BLaER1 treated with 17β-estradiol and CSF1 and Interleukin-3, amounts not matched to agents 10 nM and 100 nM (cell line): ENCODE data around the gene KLHDC1.
A peak's percentile ranks its signal among the peaks of the same experiment; 100 is the strongest.

Source experiments
- H3K27ac ChIP-seq, 11 experiments: shearing (Covaris generic); formaldehyde crosslinking; 2 replicates each; pipeline ENCODE4 v1.8.1; 2022
- H3K27me3 ChIP-seq, 11 experiments: shearing (Covaris generic); formaldehyde crosslinking; 2 replicates each; pipeline ENCODE4 v1.8.1; 2022
- H3K36me3 ChIP-seq, 11 experiments: shearing (Covaris generic); formaldehyde crosslinking; 2 replicates each; pipeline ENCODE4 v1.8.1; 2022
- H3K4me1 ChIP-seq, 10 experiments: shearing (Covaris generic); formaldehyde crosslinking; 2 replicates each; pipeline ENCODE4 v1.8.1; 2022
- H3K4me2 ChIP-seq, 11 experiments: shearing (Covaris generic); formaldehyde crosslinking; 2 replicates each; pipeline ENCODE4 v1.8.1; 2022
- H3K4me3 ChIP-seq, 10 experiments: shearing (Covaris generic); formaldehyde crosslinking; 2 replicates each; pipeline ENCODE4 v1.8.1; 2022
- H3K9ac ChIP-seq, 11 experiments: shearing (Covaris generic); formaldehyde crosslinking; 2 replicates each; pipeline ENCODE4 v1.8.1; 2022
- H3K9me3 ChIP-seq, 11 experiments: shearing (Covaris generic); formaldehyde crosslinking; replicated peaks in 1 of 11; 2 replicates each; pipeline ENCODE4 v1.8.1; 2022
- H4K20me1 ChIP-seq, 11 experiments: shearing (Covaris generic); formaldehyde crosslinking; 2 replicates each; pipeline ENCODE4 v1.8.1; 2022
- Cebpa-rat ChIP-seq, 11 experiments: shearing (Covaris generic); IDR thresholded peaks; 2 replicates each; pipeline ENCODE4 v1.8.1; 2022

The KLHDC1 gene

DNA sequence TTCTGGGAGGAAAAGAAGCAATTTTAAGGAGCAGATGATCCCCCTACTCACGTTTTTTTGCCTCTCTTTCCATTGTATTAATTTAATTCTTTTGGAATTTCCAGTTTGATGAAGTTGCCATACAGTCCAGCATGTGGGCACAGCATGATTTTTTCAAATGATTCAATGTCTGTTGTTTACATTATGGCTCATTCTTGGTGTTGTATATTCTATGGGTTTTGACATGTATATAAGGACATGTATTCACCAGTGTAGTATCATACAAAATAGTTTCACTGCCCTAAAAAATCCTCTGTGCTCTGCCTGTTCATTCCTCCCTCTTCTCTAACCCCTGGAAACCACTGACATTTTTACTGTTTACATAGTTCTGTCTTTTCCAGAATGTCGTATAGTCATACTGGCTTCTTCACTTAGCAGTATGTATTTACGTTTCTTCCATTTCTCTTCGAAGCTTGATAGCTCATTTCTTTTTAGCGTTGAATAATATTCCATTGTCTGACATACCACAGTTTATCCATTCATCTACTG, 61.7 kb downstream of the KLHDC1 start:
- Histone ChIP-seq H3K27me3 (no peaks in the 10 kb centered on the region), H3K9me3 (no peaks in the 10 kb centered on the region), H3K4me3 (no peak overlapping the region), H3K9ac (no peak overlapping the region), H3K36me3 (no peaks in the 10 kb centered on the region), H4K20me1 (no peaks in the 10 kb centered on the region), H3K27ac (no peak overlapping the region), H3K4me2 (no peak overlapping the region), H3K4me1 (no peaks in the 10 kb centered on the region)
- TF ChIP-seq Cebpa-rat (IDR thresholded peaks at IDR 0.05): no peak

DNA sequence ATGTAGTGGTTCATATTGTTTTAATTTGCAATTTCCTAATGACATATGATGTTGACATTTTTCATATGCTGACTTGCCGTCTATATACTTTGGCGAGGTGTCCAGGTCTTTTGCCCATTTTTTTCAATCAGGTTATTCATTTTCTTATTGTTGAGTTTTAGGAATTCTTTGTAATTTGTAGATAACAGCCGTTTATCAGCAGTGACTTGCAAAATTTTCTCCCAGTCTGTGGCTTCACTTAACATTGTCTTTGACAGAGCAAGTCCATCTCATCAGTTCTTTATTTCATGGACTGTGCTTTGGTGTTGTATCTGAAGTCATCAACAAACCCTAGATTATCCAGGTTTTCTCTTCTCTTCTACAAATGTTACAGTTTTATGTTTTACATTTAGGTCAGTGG, 62.5 kb downstream of the KLHDC1 start:
- no peak overlapping the region for H3K4me2 ChIP-seq

DNA sequence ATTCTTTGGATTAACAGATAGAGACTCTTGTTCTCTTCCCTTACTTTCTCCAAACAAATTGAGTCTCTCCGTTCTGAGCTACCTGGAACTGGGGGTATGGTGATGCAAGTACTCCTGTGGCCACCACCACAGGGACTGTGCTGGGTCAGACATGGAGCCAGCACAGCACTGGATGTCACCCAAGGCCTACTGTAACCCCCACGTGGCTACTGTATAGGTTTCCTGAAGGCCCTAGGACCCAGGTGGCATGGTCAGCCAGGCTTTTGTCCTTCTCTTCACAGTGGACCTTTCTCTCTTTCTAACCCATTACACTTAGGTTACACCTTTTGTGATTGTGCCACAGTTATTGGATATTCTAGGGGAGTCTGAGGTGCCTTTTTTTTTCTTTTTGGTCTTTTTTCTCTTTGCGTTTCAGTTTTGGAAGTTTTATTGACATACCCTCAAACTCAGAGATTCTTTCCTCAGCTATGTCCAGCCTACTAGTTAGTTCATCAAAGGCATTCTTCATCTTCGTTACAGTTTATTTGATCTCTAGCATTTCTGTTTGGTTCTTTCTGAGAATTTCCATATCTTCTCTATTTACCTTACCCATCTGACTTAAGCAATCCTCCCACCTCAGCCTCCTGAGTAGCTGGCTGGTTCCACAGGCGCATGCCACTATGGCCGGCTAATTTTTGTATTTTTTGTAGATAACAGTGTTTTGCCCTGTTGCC, 69.1 kb downstream of the KLHDC1 start:
- Histone ChIP-seq H3K27ac (no peak overlapping the region), H3K27me3 (no peaks in the 10 kb centered on the region), H4K20me1 (no peaks in the 10 kb centered on the region), H3K4me1 (peaks cover 4 to 9% (median 6%) of the 10 kb centered on the region in 10 experiments), H3K36me3 (no peaks in the 10 kb centered on the region), H3K9ac (no peak overlapping the region), H3K4me2 (no peak overlapping the region), H3K4me3 (no peak overlapping the region), H3K9me3 (no peaks in the 10 kb centered on the region)
- TF ChIP-seq Cebpa-rat (IDR thresholded peaks at IDR 0.05): no peak

More for the DNA sequence above, 62.5 kb downstream of the KLHDC1 start:
- TF ChIP-seq Cebpa-rat (IDR thresholded peaks at IDR 0.05): no peak
- Histone ChIP-seq H3K27ac (no peak overlapping the region), H3K4me3 (no peak overlapping the region), H3K36me3 (no peaks in the 10 kb centered on the region), H3K27me3 (no peaks in the 10 kb centered on the region), H3K9me3 (no peaks in the 10 kb centered on the region), H4K20me1 (no peaks in the 10 kb centered on the region), H3K9ac (no peak overlapping the region), H3K4me1 (no peaks in the 10 kb centered on the region)

DNA sequence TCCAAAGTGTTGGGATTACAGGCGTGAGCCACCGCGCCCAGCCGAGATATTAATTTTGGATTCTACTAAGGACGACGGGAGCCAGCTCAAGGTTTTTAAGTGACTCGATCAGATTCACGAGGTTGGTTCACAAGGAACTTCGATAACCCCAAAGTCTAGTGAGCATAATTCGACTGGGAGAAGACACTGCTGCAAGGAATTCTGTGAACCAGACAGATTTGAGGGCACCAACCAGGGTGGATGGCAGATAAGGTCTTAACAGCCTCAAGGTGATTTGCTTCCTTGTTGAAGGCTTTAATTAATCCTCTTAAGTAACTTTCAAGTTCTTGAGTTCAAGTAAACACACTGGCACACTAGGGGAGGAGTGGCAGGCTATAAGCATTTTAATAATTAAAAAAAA, 73.9 kb downstream of the KLHDC1 start:
- H3K4me3 ChIP-seq: peak overlapping the region; percentile 78 to 98 (median 90)
- peaks cover 29 to 40% (median 33%) of the 10 kb centered on the region in 10 experiments for H3K4me1 ChIP-seq
- H3K27me3 ChIP-seq: no peaks in the 10 kb centered on the region
- H3K4me2 ChIP-seq: peak overlapping the region; percentile 79 to 98 (median 92)
- H4K20me1 ChIP-seq: peaks cover 0 to 18% (median 5%) of the 10 kb centered on the region in 11 experiments; a peak in 10 of 22 replicates
- no peaks in the 10 kb centered on the region for H3K9me3 ChIP-seq
- no peak for TF ChIP-seq Cebpa-rat (IDR thresholded peaks at IDR 0.05)
- H3K9ac ChIP-seq: peak overlapping the region; percentile 93 to 99 (median 97)
- peak overlapping the region; percentile 92 to 99 (median 97) for H3K27ac ChIP-seq
- H3K36me3 ChIP-seq: peaks cover 0 to 6% (median 0%) of the 10 kb centered on the region in 11 experiments; a peak in 5 of 22 replicates

DNA sequence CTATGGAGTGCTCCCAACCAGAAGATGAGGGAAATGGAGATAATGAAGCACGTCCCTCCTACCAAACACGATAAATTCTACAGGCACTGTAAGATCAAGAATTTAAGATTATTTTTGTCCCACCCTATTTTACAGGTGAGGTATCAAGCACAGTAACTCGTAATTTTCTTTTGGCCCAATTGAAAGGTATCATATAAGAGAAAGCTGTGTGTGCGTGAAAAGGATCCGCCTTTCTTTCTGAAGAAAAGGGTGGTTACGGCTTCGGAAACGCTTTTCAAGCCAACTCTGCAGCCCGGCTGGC, 74.3 kb downstream of the KLHDC1 start:
- H3K9me3 ChIP-seq: no peaks in the 10 kb centered on the region
- H4K20me1 ChIP-seq: peaks cover 0 to 18% (median 5%) of the 10 kb centered on the region in 11 experiments; a peak in 10 of 22 replicates

DNA sequence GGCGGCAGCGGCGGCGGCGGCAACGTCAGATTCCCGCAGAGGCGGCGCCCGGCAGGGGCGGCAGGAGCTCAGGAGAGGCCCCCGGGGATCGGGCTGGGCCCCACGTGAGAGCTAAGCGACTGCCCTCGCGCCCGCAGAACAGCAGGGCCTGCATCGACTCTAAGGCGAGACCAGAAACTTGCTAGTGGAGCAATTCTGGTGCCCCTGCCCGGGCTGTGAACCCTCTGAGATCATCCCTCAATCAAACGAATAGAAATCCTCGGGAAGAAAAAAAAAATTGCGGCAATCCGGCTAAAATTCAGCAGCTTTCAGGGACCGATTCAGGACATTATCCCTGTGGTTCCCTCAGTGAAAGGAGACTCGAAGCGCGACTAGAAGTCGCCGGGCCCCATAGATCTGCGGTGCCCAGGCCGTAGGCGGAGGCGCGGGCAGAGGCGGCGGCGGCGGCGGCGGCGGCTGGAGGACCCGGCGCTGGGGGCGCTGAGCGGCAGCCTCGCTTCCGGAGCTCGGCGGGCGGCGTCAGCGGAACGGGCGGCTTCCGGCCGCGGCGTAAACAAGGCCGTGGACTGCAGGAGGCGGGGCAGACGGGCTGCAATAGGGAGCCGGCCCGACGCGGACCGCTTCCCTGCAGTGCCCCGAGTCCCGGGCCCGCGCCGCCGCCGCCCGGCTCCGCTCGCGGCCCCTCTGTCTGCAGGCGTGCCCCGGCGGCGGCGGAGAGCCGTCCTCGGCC, 74.8 kb downstream of the KLHDC1 start, which contains the start of gene KLHDC2:
Gene KLHDC2 (plus strand): TSS at position 583 of the 730 bp plus-strand sequence. CDS start 316 bp downstream, outside the sequence.
- Histone ChIP-seq H3K27me3 (no peaks in the 10 kb centered on the region), H3K9ac (peak within 1 kb of the TSS; percentile 93 to 99 (median 97)), H4K20me1 (peaks cover 0 to 18% (median 5%) of the 10 kb centered on the region in 11 experiments; a peak in 10 of 22 replicates), H3K4me2 (peak within 1 kb of the TSS; percentile 79 to 98 (median 92)), H3K27ac (peak within 1 kb of the TSS; percentile 92 to 99 (median 97)), H3K36me3 (peaks cover 0 to 13% (median 6%) of the 10 kb centered on the region in 11 experiments; a peak in 9 of 22 replicates), H3K4me1 (peaks cover 29 to 40% (median 33%) of the 10 kb centered on the region in 10 experiments), H3K9me3 (no peaks in the 10 kb centered on the region), H3K4me3 (peak within 1 kb of the TSS; percentile 78 to 98 (median 90))
- TF ChIP-seq Cebpa-rat (IDR thresholded peaks at IDR 0.05): no peak

More for the DNA sequence above, 74.3 kb downstream of the KLHDC1 start:
- peaks cover 0 to 8% (median under 1%) of the 10 kb centered on the region in 11 experiments; a peak in 8 of 22 replicates for H3K36me3 ChIP-seq
- H3K9ac ChIP-seq: peak overlapping the region; percentile 93 to 99 (median 97)
- peak overlapping the region; percentile 92 to 99 (median 97) for H3K27ac ChIP-seq
- H3K4me3 ChIP-seq: peak overlapping the region; percentile 78 to 98 (median 90)
- no peaks in the 10 kb centered on the region for H3K27me3 ChIP-seq
- H3K4me2 ChIP-seq: peak overlapping the region; percentile 79 to 98 (median 92)
- no peak for TF ChIP-seq Cebpa-rat (IDR thresholded peaks at IDR 0.05)
- peaks cover 29 to 40% (median 33%) of the 10 kb centered on the region in 10 experiments for H3K4me1 ChIP-seq

DNA sequence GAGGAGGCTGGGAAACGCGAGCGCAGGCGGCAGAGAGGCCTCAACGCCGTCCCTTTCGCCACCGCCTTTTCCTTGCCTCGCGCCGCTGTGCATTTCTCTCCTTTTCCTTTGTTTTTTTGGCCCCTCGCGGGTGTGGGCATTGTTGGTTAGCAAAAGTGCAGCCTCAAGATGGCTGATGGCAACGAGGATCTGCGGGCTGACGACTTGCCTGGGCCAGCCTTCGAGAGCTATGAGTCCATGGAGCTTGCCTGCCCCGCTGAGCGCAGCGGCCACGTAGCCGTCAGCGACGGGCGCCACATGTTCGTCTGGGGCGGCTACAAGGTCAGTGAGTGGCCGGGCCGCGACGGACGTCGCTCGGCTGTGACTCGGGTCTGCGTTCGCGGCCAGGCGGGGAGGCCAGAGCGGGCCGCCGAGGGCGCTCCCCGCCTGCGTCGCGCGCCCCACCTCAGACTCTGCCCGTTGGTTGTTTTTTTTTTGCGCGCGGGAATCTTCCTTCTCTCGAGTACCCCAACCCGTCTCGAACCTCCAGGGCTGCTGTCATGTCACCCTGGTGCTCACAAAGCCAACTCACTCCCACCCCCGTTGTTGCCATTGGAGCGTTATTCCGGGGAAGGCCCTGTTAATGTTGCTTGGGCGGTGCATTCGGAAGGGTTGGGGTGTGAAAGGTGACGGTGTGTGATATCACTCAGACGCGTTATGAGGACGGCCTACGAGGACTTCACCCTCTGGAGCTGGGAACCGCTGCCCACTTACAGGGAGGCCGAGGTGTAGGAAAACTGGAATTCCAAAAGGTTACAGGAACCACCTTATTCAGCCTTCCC, 75.6 kb downstream of the KLHDC1 start:
- peak overlapping the region; percentile 92 to 99 (median 97) for H3K27ac ChIP-seq
- H3K4me2 ChIP-seq: peak overlapping the region; percentile 79 to 98 (median 92)
- peaks cover 0 to 19% (median 7%) of the 10 kb centered on the region in 11 experiments; a peak in 11 of 22 replicates for H3K36me3 ChIP-seq
- H4K20me1 ChIP-seq: peaks cover 0 to 18% (median 5%) of the 10 kb centered on the region in 11 experiments; a peak in 10 of 22 replicates
- H3K4me3 ChIP-seq: peak overlapping the region; percentile 78 to 98 (median 90)
- TF ChIP-seq Cebpa-rat (IDR thresholded peaks at IDR 0.05): no peak
- no peaks in the 10 kb centered on the region for H3K9me3 ChIP-seq
- no peaks in the 10 kb centered on the region for H3K27me3 ChIP-seq
- H3K9ac ChIP-seq: peak overlapping the region; percentile 93 to 99 (median 97)
- H3K4me1 ChIP-seq: peaks cover 29 to 40% (median 33%) of the 10 kb centered on the region in 10 experiments

DNA sequence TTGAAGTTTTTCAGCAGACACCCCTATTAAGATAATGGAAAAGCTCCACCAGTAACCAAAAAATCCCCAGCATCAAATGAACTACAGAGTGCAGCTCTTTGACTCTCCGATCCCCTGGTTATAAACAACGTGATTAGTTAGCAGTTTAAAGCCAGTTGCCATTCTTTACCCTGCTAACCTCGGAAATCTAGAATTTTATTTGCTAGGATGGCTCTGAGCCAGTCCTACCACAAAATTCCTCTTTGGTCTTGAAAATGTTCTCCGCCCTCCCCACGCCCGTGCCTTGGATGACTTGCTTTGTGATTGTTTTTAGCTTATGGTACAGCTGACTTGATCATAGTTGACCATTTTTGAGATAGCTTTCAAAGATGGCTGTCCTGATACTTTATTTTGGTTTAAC, 76.3 kb downstream of the KLHDC1 start:
- Histone ChIP-seq H3K36me3 (peaks cover 1 to 25% (median 12%) of the 10 kb centered on the region in 11 experiments; a peak in 19 of 22 replicates), H3K9me3 (no peaks in the 10 kb centered on the region), H3K4me1 (peaks cover 29 to 40% (median 34%) of the 10 kb centered on the region in 10 experiments), H3K9ac (peak overlapping the region; percentile 93 to 99 (median 97)), H3K27ac (peak overlapping the region; percentile 92 to 99 (median 97)), H3K27me3 (no peaks in the 10 kb centered on the region), H3K4me3 (peak overlapping the region; percentile 78 to 98 (median 90)), H3K4me2 (peak overlapping the region; percentile 79 to 98 (median 92)), H4K20me1 (peaks cover 0 to 18% (median 5%) of the 10 kb centered on the region in 11 experiments; a peak in 10 of 22 replicates)
- no peak for TF ChIP-seq Cebpa-rat (IDR thresholded peaks at IDR 0.05)
